ENCODE data around the gene KLHDC7B. TPM values are rescaled to one million over a fixed set of nuclear protein-coding genes. Genes with fewer than 3 reads are reported as not detected.

Gene KLHDC7B
- total RNA-seq, 1 donor from 2014 or later = not detected

- Mint-ChIP-seq H3K27ac (ENCODE audit: unreplicated experiment) (no peak overlapping the region), H3K4me1 (ENCODE audit: unreplicated experiment) (peaks cover 1% of the 10 kb centered on the region), H3K4me3 (ENCODE audit: unreplicated experiment) (no peak overlapping the region), H3K36me3 (ENCODE audit: low read depth, unreplicated experiment) (no peaks in the 10 kb centered on the region), H3K27me3 (ENCODE audit: unreplicated experiment) (no peaks in the 10 kb centered on the region), H3K9me3 (ENCODE audit: unreplicated experiment) (no peaks in the 10 kb centered on the region)
- DNase-seq (ENCODE audit: low spot score) = no peak
- no peak for TF ChIP-seq CTCF (IDR thresholded peaks at IDR 0.05; ENCODE audit: unreplicated experiment)
Observed at GRCh38 chr22:50544746-50545253, 899 bp upstream of the KLHDC7B start.

- no peaks in the 10 kb centered on the region for H3K9me3 Mint-ChIP-seq (ENCODE audit: unreplicated experiment)
- no peaks in the 10 kb centered on the region for H3K36me3 Mint-ChIP-seq (ENCODE audit: low read depth, unreplicated experiment)
- H3K27me3 Mint-ChIP-seq (ENCODE audit: unreplicated experiment) = peaks cover 6% of the 10 kb centered on the region
- TF ChIP-seq CTCF (IDR thresholded peaks at IDR 0.05; ENCODE audit: unreplicated experiment) = no peak
- peaks cover 5% of the 10 kb centered on the region for H3K4me1 Mint-ChIP-seq (ENCODE audit: unreplicated experiment)
- H3K27ac Mint-ChIP-seq (ENCODE audit: unreplicated experiment) = no peak overlapping the region
- DNase-seq (ENCODE audit: low spot score) = no peak
- H3K4me3 Mint-ChIP-seq (ENCODE audit: unreplicated experiment) = no peak overlapping the region
Observed at GRCh38 chr22:50546326-50547262, 895 bp downstream of the KLHDC7B start.

- no peak for TF ChIP-seq CTCF (IDR thresholded peaks at IDR 0.05; ENCODE audit: unreplicated experiment)
- Mint-ChIP-seq H3K4me3 (ENCODE audit: unreplicated experiment) (no peak overlapping the region), H3K4me1 (ENCODE audit: unreplicated experiment) (peaks cover 5% of the 10 kb centered on the region), H3K27ac (ENCODE audit: unreplicated experiment) (no peak overlapping the region), H3K36me3 (ENCODE audit: low read depth, unreplicated experiment) (no peaks in the 10 kb centered on the region), H3K27me3 (ENCODE audit: unreplicated experiment) (peaks cover 6% of the 10 kb centered on the region), H3K9me3 (ENCODE audit: unreplicated experiment) (no peaks in the 10 kb centered on the region)
- DNase-seq (ENCODE audit: low spot score) = no peak
Observed at GRCh38 chr22:50547263-50547985, 1.7 kb downstream of the KLHDC7B start.

- TF ChIP-seq CTCF (IDR thresholded peaks at IDR 0.05; ENCODE audit: unreplicated experiment) = no peak
- no peak for DNase-seq (ENCODE audit: low spot score)
- Mint-ChIP-seq H3K4me1 (ENCODE audit: unreplicated experiment) (peaks cover 5% of the 10 kb centered on the region), H3K4me3 (ENCODE audit: unreplicated experiment) (no peak overlapping the region), H3K36me3 (ENCODE audit: low read depth, unreplicated experiment) (no peaks in the 10 kb centered on the region), H3K27me3 (ENCODE audit: unreplicated experiment) (peaks cover 6% of the 10 kb centered on the region), H3K27ac (ENCODE audit: unreplicated experiment) (no peak overlapping the region), H3K9me3 (ENCODE audit: unreplicated experiment) (no peaks in the 10 kb centered on the region)
Observed at GRCh38 chr22:50548040-50548920, 2.6 kb downstream of the KLHDC7B start.
